Thoracic aorta (tissue), 2 donors: Measurements from ENCODE around the gene IFIT3. TPM values are rescaled to one million over a fixed set of nuclear protein-coding genes. Genes with fewer than 3 reads are reported as not detected.

ENCODE experiments used
- ATAC-seq: fragments of 150-250 bp; one replicate; pipeline ENCODE4 v1.8.0; 2017; ENCODE audit warnings: low read depth; ENCODE audit not compliant: insufficient number of reproducible peaks, low FRiP score
- DNase-seq: peaks from one replicate; pipeline ENCODE4 v3.0.0-alpha.2; 2020; ENCODE audit warnings: low spot score
- H3K27ac ChIP-seq, 2 donors: fragments of 200-600 bp; sonication (generic); 1 replicate in 1 of 2; 2 replicates in 1 of 2; pipeline ENCODE4 v1.5.1; 2016; ENCODE audit warnings: mild to moderate bottlenecking in 2 of 2, moderate library complexity in 2 of 2
- H3K27me3 ChIP-seq: fragments of 200-600 bp; sonication (generic); replicated peaks from 2 replicates; pipeline ENCODE4 v1.6.0; 2016; ENCODE audit warnings: mild to moderate bottlenecking; ENCODE audit not compliant: insufficient read depth
- H3K36me3 ChIP-seq: fragments of 200-600 bp; sonication (generic); one replicate; pipeline ENCODE4 v1.5.1; 2016
- H3K4me1 ChIP-seq, 2 donors: fragments of 200-600 bp; sonication (generic); 1 replicate in 1 of 2; 2 replicates in 1 of 2; pipeline versions ENCODE4 v1.5.1 to v1.6.0; 2016; ENCODE audit warnings: low read depth in 2 of 2, mild to moderate bottlenecking in 1 of 2; ENCODE audit not compliant: control insufficient read depth in 1 of 2
- H3K4me3 ChIP-seq: fragments of 200-600 bp; sonication (generic); 2 replicates; pipeline ENCODE4 v1.5.1; 2016; ENCODE audit warnings: mild to moderate bottlenecking
- H3K9me3 ChIP-seq: fragments of 200-600 bp; sonication (generic); 2 replicates; pipeline ENCODE4 v1.5.1; 2016
- total RNA-seq, 2 donors: library from RNA; depleted of rRNA; stranded (reverse); fragments of >200 nt; gene quantifications; one replicate each; pipeline versions ENCODE4 v1.1.0 to v1.2.3, GENCODE V29; 2016
- TF ChIP-seq, protein P1 (sequence below): fragments of 200-600 bp; sonication (generic); IDR thresholded peaks from one replicate; pipeline ENCODE4 v1.5.1; 2019; ENCODE audit warnings: antibody characterized with exemption

The IFIT3 gene
- total RNA-seq, 2 donors from 2014 or later, result 9.6 to 22.7 TPM

DNA sequence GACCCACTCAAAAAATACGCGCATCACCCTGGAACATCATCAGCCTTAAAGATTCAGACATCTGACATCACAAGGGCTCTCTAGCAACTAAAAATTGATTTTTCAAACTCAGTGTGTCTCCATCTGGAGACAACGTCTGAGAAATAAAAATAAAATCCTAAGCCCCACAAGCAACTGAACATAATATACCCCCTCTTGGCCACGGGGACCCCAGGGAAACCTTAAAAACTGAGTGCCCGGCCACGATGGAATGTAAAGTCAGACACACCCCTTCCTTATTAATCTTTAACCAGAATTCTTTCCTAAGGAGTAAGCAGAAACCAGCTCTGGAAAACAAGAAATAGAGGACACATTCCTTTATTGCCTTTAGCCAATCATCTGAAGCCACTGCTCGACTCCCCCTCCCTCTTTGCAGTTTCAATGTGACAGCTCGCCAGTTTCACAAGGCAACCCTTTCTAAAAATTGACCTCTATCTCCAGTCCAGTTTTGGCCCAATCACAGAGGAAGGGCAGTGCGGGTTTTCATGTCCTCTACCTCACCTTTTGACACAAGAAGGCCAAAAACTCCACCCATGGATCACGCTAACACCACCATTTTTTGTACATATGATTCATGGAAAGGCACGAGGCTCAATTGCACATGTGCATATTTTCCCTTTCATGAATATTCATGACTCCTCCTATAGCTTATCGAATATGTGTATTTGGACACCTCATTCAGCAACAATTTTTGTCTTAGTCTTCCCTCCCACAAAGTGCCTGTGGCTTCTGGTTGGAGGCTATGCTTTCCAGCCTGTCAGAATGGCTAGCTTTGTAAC is 24.2 kb downstream of the IFIT3 start:
- TF ChIP-seq, protein P1, sequence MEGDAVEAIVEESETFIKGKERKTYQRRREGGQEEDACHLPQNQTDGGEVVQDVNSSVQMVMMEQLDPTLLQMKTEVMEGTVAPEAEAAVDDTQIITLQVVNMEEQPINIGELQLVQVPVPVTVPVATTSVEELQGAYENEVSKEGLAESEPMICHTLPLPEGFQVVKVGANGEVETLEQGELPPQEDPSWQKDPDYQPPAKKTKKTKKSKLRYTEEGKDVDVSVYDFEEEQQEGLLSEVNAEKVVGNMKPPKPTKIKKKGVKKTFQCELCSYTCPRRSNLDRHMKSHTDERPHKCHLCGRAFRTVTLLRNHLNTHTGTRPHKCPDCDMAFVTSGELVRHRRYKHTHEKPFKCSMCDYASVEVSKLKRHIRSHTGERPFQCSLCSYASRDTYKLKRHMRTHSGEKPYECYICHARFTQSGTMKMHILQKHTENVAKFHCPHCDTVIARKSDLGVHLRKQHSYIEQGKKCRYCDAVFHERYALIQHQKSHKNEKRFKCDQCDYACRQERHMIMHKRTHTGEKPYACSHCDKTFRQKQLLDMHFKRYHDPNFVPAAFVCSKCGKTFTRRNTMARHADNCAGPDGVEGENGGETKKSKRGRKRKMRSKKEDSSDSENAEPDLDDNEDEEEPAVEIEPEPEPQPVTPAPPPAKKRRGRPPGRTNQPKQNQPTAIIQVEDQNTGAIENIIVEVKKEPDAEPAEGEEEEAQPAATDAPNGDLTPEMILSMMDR, result no peak
- H3K27ac ChIP-seq, result peak overlapping the region; percentile 81 to 86
- ATAC-seq (peak; percentile 18), DNase-seq (no peak)
- H3K36me3 ChIP-seq, result no peaks in the 10 kb centered on the region
- peaks cover 25 to 43% of the 10 kb centered on the region in 2 donors for H3K4me1 ChIP-seq
- H3K9me3 ChIP-seq, result no peaks in the 10 kb centered on the region
- peak overlapping the region; percentile 30 for H3K4me3 ChIP-seq
- no peaks in the 10 kb centered on the region for H3K27me3 ChIP-seq

DNA sequence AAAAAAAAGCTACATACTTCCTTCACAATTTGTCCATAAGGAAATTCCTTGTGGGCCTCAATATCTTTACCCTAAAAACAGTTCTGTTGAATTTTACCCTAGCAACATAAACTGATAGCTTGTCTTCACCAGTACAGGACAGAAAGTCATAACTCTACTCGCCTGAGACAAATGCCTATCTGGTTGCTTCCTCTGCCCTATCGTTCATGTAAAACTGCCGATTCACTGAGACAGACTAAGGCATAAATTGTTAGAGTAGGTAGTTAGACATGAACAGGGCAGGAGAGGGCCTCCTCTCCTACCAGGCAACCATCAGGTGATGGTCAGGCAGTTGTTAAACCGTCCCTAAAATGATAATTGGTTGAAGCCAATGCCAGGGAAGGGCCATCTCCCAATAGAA is 25.0 kb downstream of the IFIT3 start:
- Histone ChIP-seq H3K4me3 (no peak overlapping the region), H3K4me1 (peaks cover 20 to 37% of the 10 kb centered on the region in 2 donors), H3K9me3 (no peaks in the 10 kb centered on the region), H3K36me3 (no peaks in the 10 kb centered on the region), H3K27ac (peak overlapping the region; percentile 81 to 86), H3K27me3 (no peaks in the 10 kb centered on the region)
- TF ChIP-seq, protein P1, result no peak
- ATAC-seq, result no peak
- no peak for DNase-seq

DNA sequence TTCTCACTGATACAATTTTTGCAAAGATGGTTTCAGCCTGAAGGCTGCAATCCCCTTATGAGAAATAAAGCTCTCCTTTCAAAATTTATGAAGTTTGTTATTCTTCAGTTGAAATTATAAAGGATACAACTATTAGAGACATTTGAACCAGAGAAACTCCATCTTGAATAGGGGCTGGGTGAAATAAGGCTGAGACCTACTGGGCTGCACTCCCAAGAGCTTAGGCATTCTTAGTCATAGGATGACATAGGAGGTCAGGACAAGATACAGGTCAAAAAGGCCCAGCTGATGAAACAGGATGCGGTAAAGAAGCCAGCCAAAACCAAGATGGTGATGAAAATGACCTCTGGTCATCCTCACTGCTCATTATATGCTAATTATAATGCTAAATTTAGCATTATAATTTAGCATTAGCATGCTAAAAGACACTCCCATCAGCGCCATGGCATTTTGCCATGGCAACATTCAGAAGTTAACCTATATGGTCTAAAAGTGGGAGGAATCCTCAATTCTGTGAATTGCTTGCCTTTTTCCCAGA is 27.7 kb downstream of the IFIT3 start:
- peaks cover 8 to 23% of the 10 kb centered on the region in 2 donors for H3K4me1 ChIP-seq
- no peaks in the 10 kb centered on the region for H3K36me3 ChIP-seq
- no peaks in the 10 kb centered on the region for H3K9me3 ChIP-seq
- no peak overlapping the region for H3K27ac ChIP-seq
- DNase-seq (no peak), ATAC-seq (no peak)
- TF ChIP-seq, protein P1, result no peak
- no peak overlapping the region for H3K4me3 ChIP-seq
- H3K27me3 ChIP-seq, result no peaks in the 10 kb centered on the region

DNA sequence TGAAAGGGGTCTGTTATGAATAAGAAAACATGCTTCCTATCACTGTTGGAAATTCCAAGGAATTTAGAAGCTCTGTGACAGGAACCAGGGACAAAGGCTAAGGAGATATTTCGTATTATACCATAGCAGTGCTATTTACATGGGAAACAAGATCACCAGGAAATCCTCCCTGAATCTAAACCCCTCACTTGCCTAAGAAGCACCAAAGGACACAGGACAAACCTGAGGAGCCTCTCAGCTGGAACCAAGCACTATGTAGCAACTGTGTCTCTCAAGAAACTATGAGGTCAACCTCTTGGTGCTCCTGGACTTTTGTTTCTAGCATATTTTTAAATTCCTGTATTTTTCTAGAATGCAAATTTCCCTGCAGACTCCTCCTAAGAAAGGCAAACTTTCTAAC is 29.3 kb downstream of the IFIT3 start:
- no peaks in the 10 kb centered on the region for H3K36me3 ChIP-seq
- ATAC-seq (no peak), DNase-seq (no peak)
- H3K9me3 ChIP-seq, result no peaks in the 10 kb centered on the region
- H3K27ac ChIP-seq, result no peak overlapping the region
- H3K4me3 ChIP-seq, result no peak overlapping the region
- no peaks in the 10 kb centered on the region for H3K27me3 ChIP-seq
- H3K4me1 ChIP-seq, result peaks cover 0 to 7% of the 10 kb centered on the region in 2 donors
- TF ChIP-seq, protein P1, result no peak

DNA sequence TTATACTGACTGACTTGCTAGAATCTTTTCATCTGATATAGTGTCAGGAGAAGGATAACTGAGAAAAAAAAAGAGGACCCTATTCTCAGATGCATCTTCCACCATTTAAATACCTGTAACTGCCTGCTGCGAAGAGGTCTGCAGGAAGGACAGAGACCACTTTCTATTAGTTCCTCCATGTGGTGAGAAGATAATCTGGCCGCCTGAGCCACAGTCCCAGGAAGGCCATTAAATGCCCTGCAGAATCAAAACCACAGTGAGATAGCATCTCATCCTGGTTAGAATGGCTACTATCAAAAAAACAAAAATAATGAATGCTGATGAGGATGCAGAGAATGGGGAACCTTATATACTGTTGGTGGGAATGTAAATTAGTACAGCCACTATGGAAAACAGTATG is 30.2 kb downstream of the IFIT3 start:
- Histone ChIP-seq H3K27me3 (no peaks in the 10 kb centered on the region), H3K9me3 (no peaks in the 10 kb centered on the region), H3K27ac (no peak overlapping the region), H3K4me1 (no peaks in the 10 kb centered on the region), H3K36me3 (no peaks in the 10 kb centered on the region), H3K4me3 (no peak overlapping the region)
- TF ChIP-seq, protein P1, result no peak
- DNase-seq, result no peak
- no peak for ATAC-seq
